HAP-1 (cell line): Measurements from ENCODE around the gene MOB3C.

ENCODE experiments used
- DNase-seq, 2 experiments: peaks; one replicate each; pipeline ENCODE4 v3.0.0-alpha.2; 2016 to 2020; ENCODE audit warnings: low spot score in 2 of 2
- H3K27me3 ChIP-seq: fragments of 250-450 bp; sonication (Bioruptor Pico); 2 replicates; pipeline ENCODE4 v1.5.1; 2020; ENCODE audit warnings: low read depth, mild to moderate bottlenecking, moderate library complexity
- H3K36me3 ChIP-seq: fragments of 250-450 bp; sonication (Bioruptor Pico); replicated peaks from 2 replicates; pipeline ENCODE4 v1.5.1; 2020; ENCODE audit warnings: mild to moderate bottlenecking
- H3K4me1 ChIP-seq: fragments of 250-450 bp; sonication (Bioruptor Pico); 2 replicates; pipeline ENCODE4 v1.5.1; 2020; ENCODE audit warnings: mild to moderate bottlenecking
- H3K4me3 ChIP-seq: fragments of 250-450 bp; sonication (Bioruptor Pico); 2 replicates; pipeline ENCODE4 v1.5.1; 2020; ENCODE audit warnings: mild to moderate bottlenecking, moderate library complexity
- H3K9me3 ChIP-seq: fragments of 250-450 bp; sonication (Bioruptor Pico); 2 replicates; pipeline ENCODE4 v1.5.1; 2020; ENCODE audit warnings: mild to moderate bottlenecking, moderate library complexity
- in situ Hi-C: fragments of 300-500 bp; cut with MboI; formaldehyde crosslinking; loops from 3 replicates; pipeline ENCODE4 v1.14.3; 2020; ENCODE audit warnings: low sequenced_read_pairs, inconsistent platforms, mixed read lengths

MOB3C gene

GRCh38 chr1:46621930-46622329 is 5.3 kb upstream of the MOB3C start:
- in situ Hi-C loops, result no loop called here
- no peak for DNase-seq
- H3K4me3 ChIP-seq, result no peak overlapping the region

GRCh38 chr1:46619656-46620258 is 3.1 kb upstream of the MOB3C start:
- DNase-seq, result no peak
- no peaks in the 10 kb centered on the region for H3K36me3 ChIP-seq
- no peaks in the 10 kb centered on the region for H3K9me3 ChIP-seq
- peaks cover 4% of the 10 kb centered on the region for H3K4me1 ChIP-seq
- no peak overlapping the region for H3K4me3 ChIP-seq
- in situ Hi-C loops, result no loop called here
- no peaks in the 10 kb centered on the region for H3K27me3 ChIP-seq

More at GRCh38 chr1:46621930-46622329, 5.3 kb upstream of the MOB3C start:
- Histone ChIP-seq H3K27me3 (no peaks in the 10 kb centered on the region), H3K4me1 (no peaks in the 10 kb centered on the region; the same call in 1 of the 2 replicates), H3K36me3 (no peaks in the 10 kb centered on the region), H3K9me3 (no peaks in the 10 kb centered on the region)

- no peaks in the 10 kb centered on the region for H3K9me3 ChIP-seq
- no peaks in the 10 kb centered on the region for H3K36me3 ChIP-seq
- DNase-seq, result no peak
- H3K4me3 ChIP-seq, result no peak overlapping the region
- in situ Hi-C loops, result no loop called here
- H3K27me3 ChIP-seq, result no peaks in the 10 kb centered on the region
- peaks cover 4% of the 10 kb centered on the region for H3K4me1 ChIP-seq
Measured at GRCh38 chr1:46618754-46619415, 2.3 kb upstream of the MOB3C start.

- DNase-seq, result no peak
- Histone ChIP-seq H3K4me3 (no peak overlapping the region), H3K9me3 (no peaks in the 10 kb centered on the region), H3K36me3 (no peaks in the 10 kb centered on the region), H3K4me1 (peaks cover 4% of the 10 kb centered on the region), H3K27me3 (no peaks in the 10 kb centered on the region)
- in situ Hi-C loops, result no loop called here
Measured at GRCh38 chr1:46617833-46618232, 1.2 kb upstream of the MOB3C start.

- no peaks in the 10 kb centered on the region for H3K27me3 ChIP-seq
- peak overlapping the region; percentile 51 for H3K4me3 ChIP-seq
- H3K4me1 ChIP-seq, result peaks cover 4% of the 10 kb centered on the region
- no peaks in the 10 kb centered on the region for H3K9me3 ChIP-seq
- in situ Hi-C loops, result no loop called here
- no peaks in the 10 kb centered on the region for H3K36me3 ChIP-seq
- no peak for DNase-seq
Measured at GRCh38 chr1:46617108-46617800, 643 bp upstream of the MOB3C start.

GRCh38 chr1:46615735-46616134 is 876 bp downstream of the MOB3C start:
- Histone ChIP-seq H3K36me3 (no peaks in the 10 kb centered on the region), H3K4me1 (peaks cover 4% of the 10 kb centered on the region; the same call in 1 of the 2 replicates), H3K4me3 (peak overlapping the region; percentile 51), H3K27me3 (no peaks in the 10 kb centered on the region), H3K9me3 (no peaks in the 10 kb centered on the region)
- in situ Hi-C loops, result no loop called here
- DNase-seq, result no peak

GRCh38 chr1:46615088-46615487 is 1.5 kb downstream of the MOB3C start:
- Histone ChIP-seq H3K27me3 (no peaks in the 10 kb centered on the region), H3K4me3 (no peak overlapping the region), H3K36me3 (no peaks in the 10 kb centered on the region), H3K9me3 (no peaks in the 10 kb centered on the region), H3K4me1 (peaks cover 4% of the 10 kb centered on the region; the same call in 1 of the 2 replicates)
- in situ Hi-C loops, result no loop called here
- no peak for DNase-seq

GRCh38 chr1:46614604-46614984 is 2.0 kb downstream of the MOB3C start:
- H3K4me3 ChIP-seq, result no peak overlapping the region
- H3K36me3 ChIP-seq, result no peaks in the 10 kb centered on the region
- no peaks in the 10 kb centered on the region for H3K9me3 ChIP-seq
- DNase-seq, result no peak
- peaks cover 4% of the 10 kb centered on the region; the same call in 1 of the 2 replicates for H3K4me1 ChIP-seq
- no peaks in the 10 kb centered on the region for H3K27me3 ChIP-seq
- in situ Hi-C loops, result no loop called here

- peaks cover 4% of the 10 kb centered on the region; the same call in 1 of the 2 replicates for H3K4me1 ChIP-seq
- H3K4me3 ChIP-seq, result no peak overlapping the region
Measured at GRCh38 chr1:46613661-46614603, 2.7 kb downstream of the MOB3C start.

GRCh38 chr1:46612937-46613660 is 3.5 kb downstream of the MOB3C start:
- no peaks in the 10 kb centered on the region for H3K36me3 ChIP-seq
- in situ Hi-C loops, result no loop called here
- no peak for DNase-seq
- no peaks in the 10 kb centered on the region for H3K27me3 ChIP-seq
- H3K9me3 ChIP-seq, result no peaks in the 10 kb centered on the region
- peaks cover 4% of the 10 kb centered on the region; the same call in 1 of the 2 replicates for H3K4me1 ChIP-seq
- no peak overlapping the region for H3K4me3 ChIP-seq

More at GRCh38 chr1:46613661-46614603, 2.7 kb downstream of the MOB3C start:
- in situ Hi-C loops, result no loop called here
- no peaks in the 10 kb centered on the region for H3K27me3 ChIP-seq
- no peaks in the 10 kb centered on the region for H3K9me3 ChIP-seq
- peak in 1 of 2 experiments; percentile 26 for DNase-seq
- no peaks in the 10 kb centered on the region for H3K36me3 ChIP-seq

GRCh38 chr1:46611691-46612221 is 4.9 kb downstream of the MOB3C start:
- Histone ChIP-seq H3K4me1 (peaks cover 4% of the 10 kb centered on the region; the same call in 1 of the 2 replicates), H3K9me3 (no peaks in the 10 kb centered on the region), H3K4me3 (no peak overlapping the region), H3K36me3 (no peaks in the 10 kb centered on the region), H3K27me3 (no peaks in the 10 kb centered on the region)
- in situ Hi-C loops, result no loop called here
- no peak for DNase-seq

GRCh38 chr1:46607345-46608130 is 9.1 kb downstream of the MOB3C start:
- DNase-seq, result no peak
- Histone ChIP-seq H3K9me3 (no peaks in the 10 kb centered on the region), H3K36me3 (no peaks in the 10 kb centered on the region), H3K4me1 (peaks cover 11% of the 10 kb centered on the region), H3K4me3 (no peak overlapping the region), H3K27me3 (no peaks in the 10 kb centered on the region)
- in situ Hi-C loops, result no loop called here
